ENCODE data around the gene SUSD6.

SUSD6 gene

GRCh38 chr14:69666690-69667211, 55.4 kb downstream of the SUSD6 start:
- Histone ChIP-seq H3K27ac (ENCODE audit: low read depth, low read length) (peak overlapping the region; percentile 56), H3K4me1 (ENCODE audit: control insufficient read depth in 5 of 5, insufficient read depth in 5 of 5, low read length in 5 of 5) (peaks cover 11 to 80% (median 51%) of the 10 kb centered on the region in 5 donors), H3K27me3 (ENCODE audit: control insufficient read depth in 5 of 5, insufficient read depth in 4 of 5, low read length in 5 of 5) (no peaks in the 10 kb centered on the region), H3K9ac (ENCODE audit: low read length in 5 of 5) (peak overlapping the region in 1 of 5 donors; percentile 10), H3K9me3 (ENCODE audit: control insufficient read depth in 5 of 5, low read length in 5 of 5) (no peaks in the 10 kb centered on the region), H3K36me3 (ENCODE audit: control insufficient read depth in 5 of 5, insufficient read depth in 5 of 5, low read length in 5 of 5) (no peaks in the 10 kb centered on the region), H3K4me3 (ENCODE audit: low read depth in 1 of 5, low read length in 5 of 5) (no peak overlapping the region)

- Histone ChIP-seq H3K27me3 (ENCODE audit: control insufficient read depth in 5 of 5, insufficient read depth in 4 of 5, low read length in 5 of 5) (no peaks in the 10 kb centered on the region), H3K4me1 (ENCODE audit: control insufficient read depth in 5 of 5, insufficient read depth in 5 of 5, low read length in 5 of 5) (peaks cover 9 to 82% (median 54%) of the 10 kb centered on the region in 5 donors), H3K4me3 (ENCODE audit: low read depth in 1 of 5, low read length in 5 of 5) (no peak overlapping the region), H3K36me3 (ENCODE audit: control insufficient read depth in 5 of 5, insufficient read depth in 5 of 5, low read length in 5 of 5) (no peaks in the 10 kb centered on the region), H3K9me3 (ENCODE audit: control insufficient read depth in 5 of 5, low read length in 5 of 5) (no peaks in the 10 kb centered on the region), H3K9ac (ENCODE audit: low read length in 5 of 5) (no peak overlapping the region), H3K27ac (ENCODE audit: low read depth, low read length) (no peak overlapping the region)
Measured at GRCh38 chr14:69667938-69668335, 56.5 kb downstream of the SUSD6 start.

DNA sequence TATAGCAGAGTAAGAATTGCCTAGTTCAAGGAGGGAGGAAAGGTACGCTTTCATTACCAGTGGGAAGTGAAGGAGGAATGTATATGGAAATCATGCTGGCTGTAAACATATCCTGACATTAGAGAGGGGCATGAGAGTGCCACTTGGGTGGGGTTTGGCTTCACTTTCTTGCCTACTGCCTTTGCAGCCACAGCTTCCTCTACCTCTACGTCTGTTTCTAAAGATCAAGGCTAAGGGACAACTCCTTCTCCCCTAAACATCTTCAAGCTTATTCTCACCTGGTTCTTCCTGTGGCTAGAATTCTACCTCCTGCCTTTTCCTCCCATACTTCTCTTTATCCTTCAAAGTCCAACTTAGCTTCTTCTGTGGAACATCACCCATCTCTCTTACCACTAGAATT, 58.0 kb downstream of the SUSD6 start:
- peaks cover 9 to 85% (median 60%) of the 10 kb centered on the region in 5 donors for H3K4me1 ChIP-seq (ENCODE audit: control insufficient read depth in 5 of 5, insufficient read depth in 5 of 5, low read length in 5 of 5)

DNA sequence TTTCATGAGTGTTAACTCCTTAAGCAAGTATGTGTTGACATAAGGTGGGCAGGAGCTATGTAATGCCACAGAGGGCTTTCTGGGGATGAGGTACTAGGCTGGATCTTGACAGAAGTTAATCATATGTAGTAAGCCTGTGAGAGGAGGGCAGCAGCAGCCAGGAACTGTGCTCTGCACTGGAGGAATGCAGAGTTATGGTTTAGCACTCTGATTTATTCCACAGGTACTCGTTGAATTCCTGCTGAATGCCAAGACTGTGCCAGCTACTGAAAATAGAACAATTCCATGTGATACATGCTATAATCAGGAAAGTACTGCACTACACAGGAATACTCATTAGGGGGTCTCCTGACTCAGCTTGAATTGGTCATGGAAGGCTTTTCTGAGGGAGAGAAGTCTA, 58.7 kb downstream of the SUSD6 start:
- Histone ChIP-seq H3K4me1 (ENCODE audit: control insufficient read depth in 5 of 5, insufficient read depth in 5 of 5, low read length in 5 of 5) (peaks cover 12 to 85% (median 60%) of the 10 kb centered on the region in 5 donors), H3K27ac (ENCODE audit: low read depth, low read length) (no peak overlapping the region)

More for the DNA sequence above, 58.0 kb downstream of the SUSD6 start:
- no peak overlapping the region for H3K27ac ChIP-seq (ENCODE audit: low read depth, low read length)
- H3K9ac ChIP-seq (ENCODE audit: low read length in 5 of 5): no peak overlapping the region
- no peak overlapping the region for H3K4me3 ChIP-seq (ENCODE audit: low read depth in 1 of 5, low read length in 5 of 5)
- no peaks in the 10 kb centered on the region for H3K27me3 ChIP-seq (ENCODE audit: control insufficient read depth in 5 of 5, insufficient read depth in 4 of 5, low read length in 5 of 5)
- no peaks in the 10 kb centered on the region for H3K36me3 ChIP-seq (ENCODE audit: control insufficient read depth in 5 of 5, insufficient read depth in 5 of 5, low read length in 5 of 5)
- H3K9me3 ChIP-seq (ENCODE audit: control insufficient read depth in 5 of 5, low read length in 5 of 5): no peaks in the 10 kb centered on the region

DNA sequence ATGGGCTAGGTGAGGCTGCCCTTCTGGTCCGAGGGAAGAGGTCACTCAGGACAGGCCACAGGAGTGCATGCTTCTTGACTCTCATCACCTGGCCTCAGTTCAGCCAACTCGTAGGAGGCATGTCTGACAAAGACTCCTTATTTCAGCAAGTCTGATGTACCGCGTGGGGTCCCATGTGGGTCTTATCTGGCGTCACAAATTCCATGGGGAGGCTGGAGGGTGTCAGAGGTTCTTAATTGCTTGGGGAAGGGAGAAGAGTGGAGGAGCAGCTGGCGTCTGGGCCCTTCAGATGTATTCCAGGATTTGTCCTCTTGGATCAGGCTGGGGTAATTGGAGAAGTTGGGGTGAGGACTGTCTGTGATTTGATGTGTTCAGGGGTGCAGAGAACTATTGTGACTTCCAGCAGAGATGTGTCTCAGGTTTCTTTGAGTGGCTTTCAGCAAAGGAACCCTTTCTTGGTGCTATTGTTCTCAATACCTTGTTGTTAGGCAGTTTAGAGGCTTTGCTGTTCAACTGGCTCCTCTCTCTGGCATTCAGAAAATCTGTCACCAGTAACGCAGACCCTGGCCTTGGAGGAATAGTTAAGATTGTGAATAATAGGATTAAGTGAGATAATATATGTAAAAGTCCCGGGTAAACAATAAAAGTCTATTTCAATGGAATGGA, 60.1 kb downstream of the SUSD6 start:
- Histone ChIP-seq H3K9ac (ENCODE audit: low read length in 5 of 5) (no peak overlapping the region), H3K4me1 (ENCODE audit: control insufficient read depth in 5 of 5, insufficient read depth in 5 of 5, low read length in 5 of 5) (peaks cover 12 to 80% (median 55%) of the 10 kb centered on the region in 5 donors), H3K9me3 (ENCODE audit: control insufficient read depth in 5 of 5, low read length in 5 of 5) (no peaks in the 10 kb centered on the region), H3K27ac (ENCODE audit: low read depth, low read length) (no peak overlapping the region), H3K27me3 (ENCODE audit: control insufficient read depth in 5 of 5, insufficient read depth in 4 of 5, low read length in 5 of 5) (no peaks in the 10 kb centered on the region), H3K36me3 (ENCODE audit: control insufficient read depth in 5 of 5, insufficient read depth in 5 of 5, low read length in 5 of 5) (no peaks in the 10 kb centered on the region), H3K4me3 (ENCODE audit: low read depth in 1 of 5, low read length in 5 of 5) (no peak overlapping the region)

More for the DNA sequence above, 58.7 kb downstream of the SUSD6 start:
- no peak overlapping the region for H3K9ac ChIP-seq (ENCODE audit: low read length in 5 of 5)
- no peaks in the 10 kb centered on the region for H3K27me3 ChIP-seq (ENCODE audit: control insufficient read depth in 5 of 5, insufficient read depth in 4 of 5, low read length in 5 of 5)
- no peaks in the 10 kb centered on the region for H3K36me3 ChIP-seq (ENCODE audit: control insufficient read depth in 5 of 5, insufficient read depth in 5 of 5, low read length in 5 of 5)
- H3K9me3 ChIP-seq (ENCODE audit: control insufficient read depth in 5 of 5, low read length in 5 of 5): no peaks in the 10 kb centered on the region
- no peak overlapping the region for H3K4me3 ChIP-seq (ENCODE audit: low read depth in 1 of 5, low read length in 5 of 5)

- H3K4me1 ChIP-seq (ENCODE audit: control insufficient read depth in 5 of 5, insufficient read depth in 5 of 5, low read length in 5 of 5): peaks cover 7 to 74% (median 47%) of the 10 kb centered on the region in 5 donors
- H3K27ac ChIP-seq (ENCODE audit: low read depth, low read length): no peak overlapping the region
- H3K4me3 ChIP-seq (ENCODE audit: low read depth in 1 of 5, low read length in 5 of 5): no peak overlapping the region
- H3K36me3 ChIP-seq (ENCODE audit: control insufficient read depth in 5 of 5, insufficient read depth in 5 of 5, low read length in 5 of 5): no peaks in the 10 kb centered on the region
- no peak overlapping the region for H3K9ac ChIP-seq (ENCODE audit: low read length in 5 of 5)
- H3K27me3 ChIP-seq (ENCODE audit: control insufficient read depth in 5 of 5, insufficient read depth in 4 of 5, low read length in 5 of 5): no peaks in the 10 kb centered on the region
- H3K9me3 ChIP-seq (ENCODE audit: control insufficient read depth in 5 of 5, low read length in 5 of 5): no peaks in the 10 kb centered on the region
Measured at GRCh38 chr14:69672356-69672755, 61.0 kb downstream of the SUSD6 start.

- H3K9me3 ChIP-seq (ENCODE audit: control insufficient read depth in 5 of 5, low read length in 5 of 5): no peaks in the 10 kb centered on the region
- H3K4me1 ChIP-seq (ENCODE audit: control insufficient read depth in 5 of 5, insufficient read depth in 5 of 5, low read length in 5 of 5): peaks cover 7 to 67% (median 50%) of the 10 kb centered on the region in 5 donors
- no peak overlapping the region for H3K9ac ChIP-seq (ENCODE audit: low read length in 5 of 5)
- no peak overlapping the region for H3K4me3 ChIP-seq (ENCODE audit: low read depth in 1 of 5, low read length in 5 of 5)
- H3K27me3 ChIP-seq (ENCODE audit: control insufficient read depth in 5 of 5, insufficient read depth in 4 of 5, low read length in 5 of 5): no peaks in the 10 kb centered on the region
- no peaks in the 10 kb centered on the region for H3K36me3 ChIP-seq (ENCODE audit: control insufficient read depth in 5 of 5, insufficient read depth in 5 of 5, low read length in 5 of 5)
- H3K27ac ChIP-seq (ENCODE audit: low read depth, low read length): peak overlapping the region; percentile 49
Measured at GRCh38 chr14:69673104-69673503, 61.7 kb downstream of the SUSD6 start.

GRCh38 chr14:69673578-69674305, 62.3 kb downstream of the SUSD6 start:
- H3K27ac ChIP-seq (ENCODE audit: low read depth, low read length): peak overlapping the region; percentile 49
- H3K36me3 ChIP-seq (ENCODE audit: control insufficient read depth in 5 of 5, insufficient read depth in 5 of 5, low read length in 5 of 5): peaks cover 0 to 2% (median 0%) of the 10 kb centered on the region in 5 donors
- peak overlapping the region in 3 of 5 donors; percentile 14 to 34 (median 17) for H3K4me3 ChIP-seq (ENCODE audit: low read depth in 1 of 5, low read length in 5 of 5)
- H3K27me3 ChIP-seq (ENCODE audit: control insufficient read depth in 5 of 5, insufficient read depth in 4 of 5, low read length in 5 of 5): no peaks in the 10 kb centered on the region
- H3K4me1 ChIP-seq (ENCODE audit: control insufficient read depth in 5 of 5, insufficient read depth in 5 of 5, low read length in 5 of 5): peaks cover 7 to 66% (median 50%) of the 10 kb centered on the region in 5 donors
- H3K9ac ChIP-seq (ENCODE audit: low read length in 5 of 5): peak overlapping the region in 3 of 5 donors; percentile 18 to 45 (median 29)
- H3K9me3 ChIP-seq (ENCODE audit: control insufficient read depth in 5 of 5, low read length in 5 of 5): no peaks in the 10 kb centered on the region

GRCh38 chr14:69674546-69675244, 63.3 kb downstream of the SUSD6 start:
- Histone ChIP-seq H3K4me3 (ENCODE audit: low read depth in 1 of 5, low read length in 5 of 5) (peak overlapping the region in 1 of 5 donors; percentile 34), H3K9me3 (ENCODE audit: control insufficient read depth in 5 of 5, low read length in 5 of 5) (no peaks in the 10 kb centered on the region), H3K9ac (ENCODE audit: low read length in 5 of 5) (peak overlapping the region in 3 of 5 donors; percentile 17 to 52 (median 45)), H3K36me3 (ENCODE audit: control insufficient read depth in 5 of 5, insufficient read depth in 5 of 5, low read length in 5 of 5) (peaks cover 0 to 2% (median 0%) of the 10 kb centered on the region in 5 donors), H3K27ac (ENCODE audit: low read depth, low read length) (peak overlapping the region; percentile 49), H3K27me3 (ENCODE audit: control insufficient read depth in 5 of 5, insufficient read depth in 4 of 5, low read length in 5 of 5) (no peaks in the 10 kb centered on the region), H3K4me1 (ENCODE audit: control insufficient read depth in 5 of 5, insufficient read depth in 5 of 5, low read length in 5 of 5) (peaks cover 7 to 61% (median 50%) of the 10 kb centered on the region in 5 donors)
